Esophagus muscularis mucosa (tissue), 4 donors: ENCODE measurements around the gene NOD2. TPM values are rescaled to one million over a fixed set of nuclear protein-coding genes. Genes with fewer than 3 reads are reported as not detected.

Source experiments
- DNase-seq: peaks from one replicate; pipeline ENCODE4 v3.0.0-alpha.2; 2017; ENCODE audit errors: extremely low spot score
- H3K27ac ChIP-seq, 4 donors: fragments of 200-600 bp; sonication (generic); replicated peaks in 1 of 4; 1 replicate in 3 of 4; 2 replicates in 1 of 4; pipeline ENCODE4 v1.5.1; 2016 to 2019; ENCODE audit warnings: mild to moderate bottlenecking in 1 of 4
- H3K27me3 ChIP-seq, 4 donors: fragments of 200-600 bp; sonication (generic); one replicate each; pipeline versions ENCODE4 v1.5.1 to v1.6.0; 2016 to 2019
- H3K36me3 ChIP-seq, 4 donors: fragments of 200-600 bp; sonication (generic); one replicate each; pipeline ENCODE4 v1.5.1; 2016 to 2019
- H3K4me1 ChIP-seq, 4 donors: fragments of 200-600 bp; sonication (generic); one replicate each; pipeline ENCODE4 v1.5.1; 2016 to 2019
- H3K4me3 ChIP-seq, 4 donors: fragments of 200-600 bp; sonication (generic); 1 replicate in 2 of 4; 2 replicates in 2 of 4; pipeline ENCODE4 v1.5.1; 2016 to 2019; ENCODE audit warnings: mild to moderate bottlenecking in 4 of 4, moderate library complexity in 1 of 4
- H3K9me3 ChIP-seq, 4 donors: fragments of 200-600 bp; sonication (generic); 1 replicate in 3 of 4; 2 replicates in 1 of 4; pipeline ENCODE4 v1.5.1; 2016 to 2019
- EP300 ChIP-seq: sonication (generic); formaldehyde crosslinking; IDR thresholded peaks from one replicate; pipeline ENCODE4 v1.6.1; 2017; ENCODE audit warnings: antibody characterized with exemption
- POLR2A ChIP-seq: fragments of 450-650 bp; IDR thresholded peaks from one replicate; pipeline ENCODE4 v1.6.1; 2017; ENCODE audit warnings: antibody characterized with exemption, moderate library complexity, mild to moderate bottlenecking, low read depth
- POLR2AphosphoS5 ChIP-seq, 2 donors: sonication (generic); formaldehyde crosslinking; IDR thresholded peaks; one replicate each; pipeline ENCODE4 v1.6.1; 2017; ENCODE audit warnings: antibody characterized with exemption in 2 of 2
- WGBS: methylation state at CpG from one replicate; pipeline ENCODE4 v1.1.5; 2018; 5-methylcytosine and 5-hydroxymethylcytosine counted together
- intact Hi-C: fragments of 100-400 bp; cut with DNase I; formaldehyde crosslinking; loops from one replicate; pipeline ENCODE4 v1.15.1; 2023
- total RNA-seq, 4 donors: library from RNA; depleted of rRNA; stranded (reverse); fragments of >200 nt; gene quantifications; one replicate each; pipeline versions ENCODE4 v1.1.0 to v1.2.1, GENCODE V29; 2016
- TF ChIP-seq, protein P1 (sequence below), 3 experiments: fragments of 200-600 bp in 2 of 3; fragments of 450-650 bp in 1 of 3; sonication (generic) in 2 of 3; IDR thresholded peaks; one replicate each; pipeline ENCODE4 v1.5.1; 2017 to 2019; ENCODE audit warnings: antibody characterized with exemption in 3 of 3, mild to moderate bottlenecking in 2 of 3, moderate library complexity in 1 of 3

The NOD2 gene
- total RNA-seq, 4 donors from 2014 or later, result 1.2 to 6.0 (median 2.5) TPM

GRCh38 chr16:50743581-50744225 is 50.3 kb downstream of the NOD2 start:
- peaks cover 22 to 63% (median 60%) of the 10 kb centered on the region in 4 donors for H3K4me1 ChIP-seq
- peak overlapping the region; percentile 91 to 96 (median 94) for H3K27ac ChIP-seq
- intact Hi-C loops, result loop anchor here (5.0 to 10.0 kb wide), 2 partner anchors 49 to 376 kb away; partner anchors contain the start of genes BRD7 and NOD2

GRCh38 chr16:50744881-50745280 is 51.5 kb downstream of the NOD2 start:
- H3K27me3 ChIP-seq, result no peaks in the 10 kb centered on the region
- DNase-seq, result no peak
- peaks cover 0 to 9% (median 2%) of the 10 kb centered on the region in 4 donors for H3K36me3 ChIP-seq
- TF ChIP-seq EP300, result no peak
- TF ChIP-seq, protein P1, sequence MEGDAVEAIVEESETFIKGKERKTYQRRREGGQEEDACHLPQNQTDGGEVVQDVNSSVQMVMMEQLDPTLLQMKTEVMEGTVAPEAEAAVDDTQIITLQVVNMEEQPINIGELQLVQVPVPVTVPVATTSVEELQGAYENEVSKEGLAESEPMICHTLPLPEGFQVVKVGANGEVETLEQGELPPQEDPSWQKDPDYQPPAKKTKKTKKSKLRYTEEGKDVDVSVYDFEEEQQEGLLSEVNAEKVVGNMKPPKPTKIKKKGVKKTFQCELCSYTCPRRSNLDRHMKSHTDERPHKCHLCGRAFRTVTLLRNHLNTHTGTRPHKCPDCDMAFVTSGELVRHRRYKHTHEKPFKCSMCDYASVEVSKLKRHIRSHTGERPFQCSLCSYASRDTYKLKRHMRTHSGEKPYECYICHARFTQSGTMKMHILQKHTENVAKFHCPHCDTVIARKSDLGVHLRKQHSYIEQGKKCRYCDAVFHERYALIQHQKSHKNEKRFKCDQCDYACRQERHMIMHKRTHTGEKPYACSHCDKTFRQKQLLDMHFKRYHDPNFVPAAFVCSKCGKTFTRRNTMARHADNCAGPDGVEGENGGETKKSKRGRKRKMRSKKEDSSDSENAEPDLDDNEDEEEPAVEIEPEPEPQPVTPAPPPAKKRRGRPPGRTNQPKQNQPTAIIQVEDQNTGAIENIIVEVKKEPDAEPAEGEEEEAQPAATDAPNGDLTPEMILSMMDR (IDR thresholded peaks at IDR 0.05), result no peak
- no peak for TF ChIP-seq POLR2A
- TF ChIP-seq POLR2AphosphoS5 (IDR thresholded peaks at IDR 0.05), result no peak
- H3K4me3 ChIP-seq, result no peak overlapping the region
- H3K9me3 ChIP-seq, result no peaks in the 10 kb centered on the region
- WGBS, result 60% methylated on average over 3 of the region's 3 CpGs
- intact Hi-C loops, result loop anchor here (5.0 to 10.0 kb wide), 2 partner anchors 50 to 378 kb away; partner anchors contain the start of genes BRD7 and NOD2
- H3K27ac ChIP-seq, result peak overlapping the region in 2 of 4 donors; percentile 94 to 95
- H3K4me1 ChIP-seq, result peaks cover 22 to 70% (median 66%) of the 10 kb centered on the region in 4 donors

More at GRCh38 chr16:50743581-50744225, 50.3 kb downstream of the NOD2 start:
- Histone ChIP-seq H3K27me3 (no peaks in the 10 kb centered on the region), H3K36me3 (peaks cover 0 to 6% (median 0%) of the 10 kb centered on the region in 4 donors), H3K9me3 (no peaks in the 10 kb centered on the region), H3K4me3 (peak overlapping the region in 2 of 4 donors; percentile 99)
- TF ChIP-seq POLR2A, result no peak
- no peak for TF ChIP-seq POLR2AphosphoS5 (IDR thresholded peaks at IDR 0.05)
- TF ChIP-seq, protein P1 (IDR thresholded peaks at IDR 0.05), result no peak
- no peak for TF ChIP-seq EP300
- WGBS, result 56% methylated on average over 3 of the region's 3 CpGs
- DNase-seq, result no peak

GRCh38 chr16:50745940-50746339 is 52.5 kb downstream of the NOD2 start:
- Histone ChIP-seq H3K27me3 (no peaks in the 10 kb centered on the region), H3K4me3 (no peak overlapping the region), H3K4me1 (peaks cover 22 to 78% (median 74%) of the 10 kb centered on the region in 4 donors), H3K27ac (peak overlapping the region in 2 of 4 donors; percentile 3 to 26), H3K9me3 (no peaks in the 10 kb centered on the region), H3K36me3 (peaks cover 0 to 11% (median 5%) of the 10 kb centered on the region in 4 donors)
- intact Hi-C loops, result loop anchor here (10.0 kb wide), 1 partner anchor 51 kb away; the partner anchor contains the start of gene NOD2
- 94% methylated on average over 4 of the region's 4 CpGs for WGBS
- TF ChIP-seq POLR2AphosphoS5 (IDR thresholded peaks at IDR 0.05), result no peak
- TF ChIP-seq EP300, result no peak
- no peak for TF ChIP-seq POLR2A
- TF ChIP-seq, protein P1 (IDR thresholded peaks at IDR 0.05), result no peak
- no peak for DNase-seq

DNA sequence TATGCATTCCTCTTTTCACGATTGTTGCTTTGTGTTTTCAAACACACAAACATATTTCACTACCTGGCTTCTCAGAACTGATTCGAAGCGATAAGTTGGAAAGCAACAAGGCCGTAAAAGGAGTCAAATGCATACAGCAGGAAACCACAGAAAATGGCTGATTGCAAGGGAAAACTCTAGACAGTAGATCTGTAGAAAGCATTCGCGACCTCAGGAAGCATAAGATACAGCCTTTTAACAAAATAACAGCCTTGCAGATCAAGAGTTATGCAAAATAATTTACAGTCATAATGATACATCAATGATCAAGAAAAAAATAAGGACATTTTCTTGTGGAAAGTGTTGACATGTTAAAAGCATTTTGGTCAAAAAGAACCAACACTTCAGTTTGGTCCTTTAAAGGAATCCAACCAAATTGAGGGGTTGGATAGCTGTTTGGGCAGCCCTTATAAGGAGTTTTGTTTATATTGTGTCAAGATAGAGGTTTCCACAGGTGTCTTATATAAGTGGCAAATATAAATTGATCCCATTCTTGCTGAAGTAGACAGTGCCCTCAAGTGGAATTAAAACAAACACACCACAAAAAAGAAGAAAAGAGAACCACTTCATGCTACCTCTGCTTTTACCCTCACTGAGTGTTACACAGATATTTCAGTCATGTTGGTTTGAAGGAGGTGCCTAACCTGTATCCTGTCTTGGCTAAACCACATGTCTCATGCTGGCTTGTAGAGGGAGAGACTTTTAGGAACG is 54.0 kb downstream of the NOD2 start:
- no peak for TF ChIP-seq POLR2AphosphoS5 (IDR thresholded peaks at IDR 0.05)
- TF ChIP-seq, protein P1 (IDR thresholded peaks at IDR 0.05), result peak; percentile 34 to 42 (median 36)
- no peak for TF ChIP-seq EP300
- TF ChIP-seq POLR2A, result no peak
- intact Hi-C loops, result loop anchor here (10.0 kb wide), 1 partner anchor 53 kb away; the partner anchor contains the start of gene NOD2
- Histone ChIP-seq H3K9me3 (no peaks in the 10 kb centered on the region), H3K27ac (peak overlapping the region in 3 of 4 donors; percentile 5 to 29 (median 19)), H3K36me3 (peaks cover 0 to 19% (median 14%) of the 10 kb centered on the region in 4 donors), H3K4me1 (peaks cover 22 to 79% (median 74%) of the 10 kb centered on the region in 4 donors), H3K4me3 (no peak overlapping the region), H3K27me3 (no peaks in the 10 kb centered on the region)
- no peak for DNase-seq
- WGBS, result 58% methylated on average over 7 of the region's 7 CpGs
